HG03159 (cell line): ENCODE data around the gene OLFML3.

Experiments
- ATAC-seq: cut with Tn5 transposase; IDR thresholded peaks from one replicate; pipeline ENCODE4 v1.9.1; 2021; ENCODE audit warnings: mild to moderate bottlenecking, moderate library complexity; ENCODE audit not compliant: unreplicated experiment

OLFML3 gene

DNA sequence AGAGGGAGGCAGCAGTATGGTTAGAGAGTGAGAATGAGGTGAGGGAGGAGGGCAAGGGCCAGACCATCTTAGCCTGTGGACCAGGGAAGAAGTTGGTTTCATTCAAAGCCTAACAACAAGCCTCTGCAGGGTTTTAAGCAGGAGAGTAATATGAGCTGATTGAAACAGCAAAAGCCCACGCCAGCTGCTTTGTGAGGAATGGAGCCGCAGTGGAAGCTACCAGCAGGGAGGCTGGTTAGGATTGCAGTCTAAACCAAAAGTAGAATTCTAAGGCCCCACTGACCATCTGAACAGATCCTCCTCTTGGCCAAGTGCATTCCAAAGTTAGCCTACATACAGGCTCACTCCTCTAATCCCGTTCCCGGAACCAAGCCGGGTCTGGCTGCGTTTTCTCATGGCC, 44.8 kb downstream of the OLFML3 start:
- no peak for ATAC-seq

DNA sequence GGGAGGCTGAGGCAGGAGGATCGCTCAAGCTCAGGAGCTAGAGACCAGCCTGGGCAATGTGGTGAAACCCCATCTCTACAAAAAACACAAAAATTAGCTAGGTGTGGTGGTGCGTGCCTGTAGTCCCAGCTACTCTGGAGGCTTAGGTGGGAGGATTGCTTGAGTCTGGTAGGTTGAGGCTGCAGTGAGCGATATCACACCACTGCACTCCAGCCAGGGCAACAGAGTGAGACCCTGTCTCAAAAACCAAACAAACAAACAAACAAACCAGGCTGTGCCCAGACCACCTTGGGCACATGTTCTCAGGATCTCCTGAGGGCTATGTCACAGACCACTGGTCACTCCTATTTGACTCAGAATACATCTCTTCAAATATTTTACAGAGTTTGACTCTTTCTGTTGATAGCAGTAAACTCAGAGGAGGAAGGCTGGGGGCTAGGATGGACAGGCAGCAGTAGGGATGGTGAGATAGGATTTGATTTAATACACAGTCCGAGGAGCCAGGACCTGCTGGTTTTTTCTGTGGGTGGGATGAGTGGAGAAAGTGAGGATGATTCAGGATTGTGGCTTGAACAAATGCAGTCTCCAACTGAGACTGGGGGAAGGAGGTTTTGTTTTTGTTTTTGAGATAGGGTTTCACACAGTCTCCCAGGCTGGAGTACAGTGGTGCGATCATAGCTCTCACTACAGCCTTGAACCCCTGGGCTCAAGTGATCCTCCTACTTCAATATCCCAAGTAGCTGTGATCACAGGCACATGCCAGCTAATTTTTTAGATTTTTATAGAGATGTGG, 46.5 kb downstream of the OLFML3 start:
- no peak for ATAC-seq

DNA sequence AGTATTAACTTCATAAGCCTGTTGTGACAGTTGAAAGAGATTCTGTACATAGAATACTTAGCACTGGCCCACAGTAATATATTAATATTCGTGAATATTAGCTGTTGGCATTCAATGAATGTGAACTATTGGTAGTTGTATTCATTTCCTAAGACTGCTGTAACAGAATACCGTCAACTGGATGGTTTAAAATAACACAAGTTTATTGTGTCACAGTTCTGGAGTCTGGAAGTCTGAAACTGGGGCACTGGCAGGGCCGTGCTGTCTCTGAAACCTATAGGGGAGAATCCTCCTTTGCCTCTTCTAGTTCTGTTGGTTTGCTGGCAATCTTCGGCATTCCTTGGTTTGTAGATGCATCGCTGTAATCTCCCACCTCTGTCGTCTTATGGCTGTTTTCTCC, 47.5 kb downstream of the OLFML3 start:
- no peak for ATAC-seq
